A673 (cell line): Measurements from ENCODE around the gene TCAIM. TPM values are rescaled to one million over a fixed set of nuclear protein-coding genes. Genes with fewer than 3 reads are reported as not detected.

ENCODE experiments used
- BruUV-seq: library from RNA; stranded (reverse); fragments of 400-500 nt; replicated peaks from 2 replicates; lab custom pipeline; 2021; lab: Mats Ljungman, UMichigan
- CTCF ChIA-PET: fragments of 300-600 bp; sonication (Branson Sonifier 250); formaldehyde crosslinking; loops from one replicate; lab custom pipeline; 2022; ENCODE audit warnings: antibody characterized with exemption; lab: Charles Lee
- POLR2A ChIA-PET: fragments of 300-600 bp; sonication (Branson Sonifier 250); formaldehyde crosslinking; loops from one replicate; lab custom pipeline; 2022; ENCODE audit warnings: antibody characterized with exemption; ENCODE audit not compliant: low non-redundant PET; lab: Charles Lee
- DNase-seq: peaks from one replicate; pipeline ENCODE4 v3.0.0-alpha.2; 2015; ENCODE audit warnings: low spot score
- H3K27ac ChIP-seq: fragments of 200-600 bp; sonication (generic); 2 replicates; pipeline ENCODE4 v1.5.1; 2016; ENCODE audit warnings: mixed run types, low read depth, mild to moderate bottlenecking, mixed read lengths, antibody characterized with exemption, low read length; ENCODE audit not compliant: poor library complexity, severe bottlenecking
- H3K27me3 ChIP-seq: fragments of 200-600 bp; sonication (generic); replicated peaks from 2 replicates; pipeline ENCODE4 v1.6.1; 2017; ENCODE audit warnings: mixed run types, low read depth, mild to moderate bottlenecking, mixed read lengths, antibody characterized with exemption, low read length; ENCODE audit not compliant: insufficient read depth, poor library complexity
- H3K36me3 ChIP-seq: fragments of 200-600 bp; sonication (generic); 2 replicates; pipeline ENCODE4 v1.6.1; 2016; ENCODE audit warnings: mixed run types, mild to moderate bottlenecking, mixed read lengths, antibody characterized with exemption, low read length; ENCODE audit not compliant: insufficient read depth, poor library complexity, severe bottlenecking
- H3K4me1 ChIP-seq: fragments of 200-600 bp; sonication (generic); 2 replicates; pipeline ENCODE4 v1.6.1; 2017; ENCODE audit warnings: mixed run types, mild to moderate bottlenecking, mixed read lengths, antibody characterized with exemption, low read length; ENCODE audit not compliant: insufficient read depth, poor library complexity, severe bottlenecking
- H3K4me3 ChIP-seq: fragments of 200-600 bp; sonication (generic); 2 replicates; pipeline ENCODE4 v1.5.1; 2016; ENCODE audit warnings: low read depth, mixed run types, mild to moderate bottlenecking, mixed read lengths, low read length; ENCODE audit not compliant: poor library complexity, severe bottlenecking
- H3K9me3 ChIP-seq: fragments of 200-600 bp; sonication (generic); 2 replicates; pipeline ENCODE4 v1.6.1; 2016; ENCODE audit warnings: mixed run types, low read depth, mild to moderate bottlenecking, mixed read lengths, antibody characterized with exemption, low read length; ENCODE audit not compliant: poor library complexity, severe bottlenecking
- EZH2 ChIP-seq: fragments of 200-600 bp; sonication (generic); IDR thresholded peaks from 2 replicates; pipeline ENCODE4 v1.6.1; 2017; ENCODE audit warnings: borderline replicate concordance, low read depth, mild to moderate bottlenecking, mixed read lengths, antibody characterized with exemption, low read length; ENCODE audit not compliant: poor library complexity, severe bottlenecking
- intact Hi-C: fragments of 100-400 bp; cut with micrococcal nuclease; formaldehyde crosslinking; loops from one replicate; pipeline ENCODE4 v1.10.0; 2022; ENCODE audit not compliant: unreplicated experiment
- total RNA-seq: library from RNA; stranded (reverse); gene quantifications from 2 replicates; pipeline ENCODE4 v1.2.3, GENCODE V29; 2021
- TF ChIP-seq, protein P1 (sequence below): fragments of 300-800, 200-600 bp; sonication (generic); conservative IDR thresholded peaks from 2 replicates; pipeline ENCODE4 v1.5.1; 2017; ENCODE audit warnings: low read depth, mild to moderate bottlenecking, antibody characterized with exemption, low read length, moderate library complexity, mixed read lengths

Gene TCAIM
- total RNA-seq, 1 experiment from 2014 or later, result 21.7 TPM

DNA sequence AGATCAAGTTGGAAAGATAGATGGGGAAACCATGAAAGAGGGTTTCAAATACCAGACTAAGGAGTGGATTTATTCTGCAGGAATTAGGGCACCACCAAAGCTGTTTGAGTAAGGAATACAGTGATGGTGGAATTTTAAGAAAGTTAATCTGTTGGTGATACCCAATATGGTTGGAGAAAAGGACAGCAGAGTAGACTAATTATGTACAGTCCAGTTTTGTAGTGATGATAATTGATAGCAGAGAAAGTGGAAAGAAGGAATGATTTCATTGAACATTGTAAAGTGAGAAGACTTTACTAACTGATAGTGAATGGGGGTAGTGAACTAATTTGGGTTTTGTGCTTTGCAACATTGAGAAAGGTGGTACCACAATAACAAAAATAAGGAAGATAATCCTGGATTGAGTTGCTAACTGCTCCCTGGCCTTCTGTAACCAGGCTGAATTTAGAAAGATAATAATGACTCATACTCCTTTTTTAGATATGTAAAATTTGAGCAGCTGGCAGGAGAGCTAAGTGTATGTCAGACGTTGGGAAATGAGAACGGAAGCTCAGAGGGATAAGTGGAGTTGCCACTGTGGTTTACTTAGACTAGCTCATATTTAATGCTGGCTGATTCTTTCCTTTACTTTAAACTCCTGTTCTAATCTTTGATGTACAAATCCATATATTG lies 16.9 kb downstream of the TCAIM start:
- POLR2A ChIA-PET, result no interaction called here
- Histone ChIP-seq H3K36me3 (peaks cover 4% of the 10 kb centered on the region), H3K9me3 (no peaks in the 10 kb centered on the region), H3K4me1 (peaks cover 4% of the 10 kb centered on the region), H3K27ac (peak overlapping the region; percentile 27), H3K27me3 (no peaks in the 10 kb centered on the region), H3K4me3 (no peak overlapping the region)
- no TSS peak for BruUV-seq
- CTCF ChIA-PET, result no interaction called here
- intact Hi-C loops, result no loop called here
- peak; percentile 62 for DNase-seq
- no peak for TF ChIP-seq EZH2
- TF ChIP-seq, protein P1, sequence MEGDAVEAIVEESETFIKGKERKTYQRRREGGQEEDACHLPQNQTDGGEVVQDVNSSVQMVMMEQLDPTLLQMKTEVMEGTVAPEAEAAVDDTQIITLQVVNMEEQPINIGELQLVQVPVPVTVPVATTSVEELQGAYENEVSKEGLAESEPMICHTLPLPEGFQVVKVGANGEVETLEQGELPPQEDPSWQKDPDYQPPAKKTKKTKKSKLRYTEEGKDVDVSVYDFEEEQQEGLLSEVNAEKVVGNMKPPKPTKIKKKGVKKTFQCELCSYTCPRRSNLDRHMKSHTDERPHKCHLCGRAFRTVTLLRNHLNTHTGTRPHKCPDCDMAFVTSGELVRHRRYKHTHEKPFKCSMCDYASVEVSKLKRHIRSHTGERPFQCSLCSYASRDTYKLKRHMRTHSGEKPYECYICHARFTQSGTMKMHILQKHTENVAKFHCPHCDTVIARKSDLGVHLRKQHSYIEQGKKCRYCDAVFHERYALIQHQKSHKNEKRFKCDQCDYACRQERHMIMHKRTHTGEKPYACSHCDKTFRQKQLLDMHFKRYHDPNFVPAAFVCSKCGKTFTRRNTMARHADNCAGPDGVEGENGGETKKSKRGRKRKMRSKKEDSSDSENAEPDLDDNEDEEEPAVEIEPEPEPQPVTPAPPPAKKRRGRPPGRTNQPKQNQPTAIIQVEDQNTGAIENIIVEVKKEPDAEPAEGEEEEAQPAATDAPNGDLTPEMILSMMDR, result no peak

DNA sequence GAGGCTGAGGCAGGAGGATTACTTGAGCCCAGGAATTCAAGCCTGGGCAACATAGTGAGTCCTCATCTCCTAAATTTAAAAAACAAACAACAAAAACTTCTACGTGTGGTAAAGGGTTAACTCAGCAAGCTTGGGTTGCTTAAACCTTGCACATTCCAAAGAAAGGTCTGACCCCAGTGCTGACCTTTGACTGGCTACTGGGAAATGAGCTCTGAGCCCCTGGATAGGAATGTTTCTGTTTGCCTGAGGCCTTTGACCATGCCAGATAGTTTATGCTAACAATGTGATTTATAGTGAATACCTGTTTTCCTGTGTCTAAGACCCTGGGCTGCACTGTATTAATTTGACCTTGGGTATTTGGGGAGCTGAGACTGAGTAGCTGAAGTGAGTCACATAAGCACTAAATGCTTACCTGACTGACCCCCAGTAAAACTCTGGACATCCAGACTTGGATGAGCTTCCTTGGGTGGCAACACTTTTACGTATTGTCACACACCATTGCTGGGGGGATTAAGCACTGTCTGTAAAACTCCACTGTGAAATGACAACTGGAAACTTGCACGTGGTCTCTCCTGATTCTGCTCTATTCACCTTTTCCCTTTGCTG lies 20.7 kb downstream of the TCAIM start:
- Histone ChIP-seq H3K36me3 (peaks cover 4% of the 10 kb centered on the region), H3K4me1 (peaks cover 4% of the 10 kb centered on the region), H3K4me3 (no peak overlapping the region), H3K27me3 (no peaks in the 10 kb centered on the region), H3K9me3 (no peaks in the 10 kb centered on the region), H3K27ac (no peak overlapping the region)
- DNase-seq, result no peak
- no peak for TF ChIP-seq EZH2
- TF ChIP-seq, protein P1, result no peak
- intact Hi-C loops, result no loop called here
- POLR2A ChIA-PET, result interaction anchor here (0.5 kb wide), 1 partner anchor 80 kb away, joined by 3 read pairs; no protein-coding TSS in a partner anchor
- no TSS peak for BruUV-seq
- CTCF ChIA-PET, result no interaction called here

DNA sequence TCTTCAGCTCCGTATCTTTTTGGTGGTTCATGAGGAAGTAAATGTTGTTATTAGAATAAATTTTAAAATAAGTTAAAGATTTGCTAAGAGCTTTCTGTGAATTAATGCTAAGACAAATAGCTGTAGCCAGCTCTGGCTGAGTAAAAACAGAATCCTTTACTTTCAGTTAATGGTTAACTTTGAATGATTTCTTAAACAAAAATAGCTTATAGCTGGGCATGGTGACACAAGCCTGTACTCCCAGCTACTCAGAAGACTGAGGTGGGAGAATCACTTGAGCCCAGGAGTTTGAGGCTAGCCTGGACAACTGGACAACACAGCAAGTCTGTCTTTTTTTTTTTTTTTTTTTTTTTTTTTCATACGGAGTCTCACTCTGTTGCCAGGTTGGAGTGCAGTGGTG lies 25.0 kb downstream of the TCAIM start:
- H3K27me3 ChIP-seq, result no peaks in the 10 kb centered on the region
- TF ChIP-seq EZH2, result no peak
- TF ChIP-seq, protein P1, result no peak
- H3K9me3 ChIP-seq, result no peaks in the 10 kb centered on the region
- H3K4me3 ChIP-seq, result no peak overlapping the region
- H3K4me1 ChIP-seq, result no peaks in the 10 kb centered on the region
- intact Hi-C loops, result no loop called here
- CTCF ChIA-PET, result no interaction called here
- BruUV-seq, result no TSS peak
- H3K36me3 ChIP-seq, result peaks cover under 1% of the 10 kb centered on the region
- POLR2A ChIA-PET, result no interaction called here
- no peak overlapping the region for H3K27ac ChIP-seq
- no peak for DNase-seq
